OCI-LY7 (cell line): ENCODE data around the gene OPN1SW. TPM values are rescaled to one million over a fixed set of nuclear protein-coding genes. Genes with fewer than 3 reads are reported as not detected.
A peak's percentile ranks its signal among the peaks of the same experiment; 100 is the strongest.

Source experiments
- BruUV-seq: library from RNA; stranded (reverse); fragments of 400-500 nt; replicated peaks from 2 replicates; lab custom pipeline; 2021; lab: Mats Ljungman, UMichigan
- CTCF ChIA-PET: fragments of 300-600 bp; sonication (Branson Sonifier 250); formaldehyde crosslinking; loops from one replicate; lab custom pipeline; 2022; ENCODE audit warnings: antibody characterized with exemption; ENCODE audit not compliant: unreplicated experiment; lab: Charles Lee
- POLR2A ChIA-PET: fragments of 300-600 bp; sonication (Branson Sonifier 250); formaldehyde crosslinking; loops from one replicate; lab custom pipeline; 2022; ENCODE audit warnings: antibody characterized with exemption; lab: Charles Lee
- DNase-seq: peaks from one replicate; pipeline ENCODE4 v3.0.0-alpha.2; 2015; ENCODE audit warnings: low spot score
- H2AFZ ChIP-seq: fragments of 200-600 bp; sonication (generic), shearing (Covaris generic); 2 replicates; pipeline ENCODE4 v1.6.1; 2014; ENCODE audit warnings: mild to moderate bottlenecking, antibody characterized with exemption, low read length, moderate library complexity
- H3K27ac ChIP-seq: fragments of 200-600 bp; sonication (generic); 2 replicates; pipeline ENCODE4 v1.5.1; 2014; ENCODE audit warnings: mixed run types, low read depth, mild to moderate bottlenecking, moderate library complexity, low read length, inconsistent platforms; ENCODE audit not compliant: poor library complexity, severe bottlenecking
- H3K36me3 ChIP-seq: fragments of 200-600 bp; sonication (generic); 2 replicates; pipeline ENCODE4 v1.6.1; 2014; ENCODE audit warnings: mild to moderate bottlenecking, antibody characterized with exemption, low read length, moderate library complexity, mixed read lengths; ENCODE audit not compliant: insufficient read depth
- H3K4me1 ChIP-seq: fragments of 200-600 bp; sonication (generic); 2 replicates; pipeline ENCODE4 v1.5.1; 2014; ENCODE audit warnings: mild to moderate bottlenecking, low read length; ENCODE audit not compliant: insufficient read depth, poor library complexity, severe bottlenecking
- H3K4me2 ChIP-seq: fragments of 200-600 bp; sonication (generic); 2 replicates; pipeline ENCODE4 v1.6.1; 2014; ENCODE audit warnings: mild to moderate bottlenecking, low read length
- H3K4me3 ChIP-seq: fragments of 200-600 bp; sonication (generic); 2 replicates; pipeline ENCODE4 v1.5.1; 2014; ENCODE audit warnings: mild to moderate bottlenecking, low read depth, low read length; ENCODE audit not compliant: poor library complexity, severe bottlenecking
- H3K79me2 ChIP-seq: fragments of 200-600 bp; sonication (generic); 2 replicates; pipeline ENCODE4 v1.6.1; 2016; ENCODE audit warnings: low read depth, mild to moderate bottlenecking, low read length, moderate library complexity, mixed read lengths; ENCODE audit not compliant: insufficient read depth
- H3K9me2 ChIP-seq: fragments of 200-600 bp; sonication (generic); 2 replicates; pipeline ENCODE4 v1.6.1; 2016; ENCODE audit warnings: mild to moderate bottlenecking, low read length, mixed read lengths; ENCODE audit not compliant: insufficient read depth
- H3K9me3 ChIP-seq: fragments of 200-600 bp; sonication (generic); 2 replicates; pipeline ENCODE4 v1.6.1; 2014; ENCODE audit warnings: mild to moderate bottlenecking, mixed run types, low read length, mixed read lengths
- H4K20me1 ChIP-seq: fragments of 200-600 bp; sonication (generic); 2 replicates; pipeline ENCODE4 v1.6.1; 2014; ENCODE audit warnings: mild to moderate bottlenecking, antibody characterized with exemption, low read length, moderate library complexity, mixed read lengths; ENCODE audit not compliant: insufficient read depth
- EZH2phosphoT487 ChIP-seq: fragments of 200-600 bp; sonication (generic); IDR thresholded peaks from 2 replicates; pipeline ENCODE4 v1.6.1; 2018; ENCODE audit warnings: low read depth, borderline replicate concordance, mild to moderate bottlenecking, mixed run types, antibody characterized with exemption, low read length, moderate library complexity, mixed read lengths
- intact Hi-C: fragments of 100-400 bp; cut with micrococcal nuclease; formaldehyde crosslinking; loops from one replicate; pipeline ENCODE4 v1.10.0; 2022; ENCODE audit not compliant: unreplicated experiment
- total RNA-seq, 2 experiments: library from RNA; depleted of rRNA in 1 of 2; stranded (reverse); fragments of >200 nt in 1 of 2; shearing (Covaris generic) in 1 of 2; gene quantifications; 2 replicates each; pipeline ENCODE4 v1.2.3, GENCODE V29; 2014 to 2022
- TF ChIP-seq, protein P1 (sequence below): fragments of 200-600 bp; sonication (generic); conservative IDR thresholded peaks from 2 replicates; pipeline ENCODE4 v1.5.1; 2014; ENCODE audit warnings: mild to moderate bottlenecking, antibody characterized with exemption, low read length, moderate library complexity, mixed read lengths

OPN1SW gene
- total RNA-seq, 2 experiments from 2014 or later, result not detected

DNA sequence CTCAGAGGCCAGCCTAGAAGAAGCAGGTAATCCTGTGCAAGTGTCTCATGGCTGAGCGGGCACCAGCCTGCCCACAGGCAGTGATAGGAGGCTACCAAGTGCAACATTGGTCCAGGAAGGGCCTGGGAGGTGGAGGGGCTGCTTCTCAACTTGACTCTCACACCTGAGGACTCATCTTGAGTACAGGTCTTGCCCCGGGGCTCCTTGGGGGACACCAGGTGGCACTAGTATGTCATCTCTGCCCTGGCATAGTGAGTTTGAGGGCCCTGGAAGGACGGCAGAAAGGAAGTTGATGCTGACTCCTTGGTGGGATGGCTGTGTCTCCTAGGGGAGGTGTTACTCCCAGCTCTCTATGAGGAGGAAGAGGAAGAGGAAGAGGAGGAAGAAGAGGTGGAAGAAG, 18.4 kb upstream of the OPN1SW start:
- DNase-seq, result peak; percentile 49
- H4K20me1 ChIP-seq, result no peaks in the 10 kb centered on the region
- H2AFZ ChIP-seq, result no peak overlapping the region
- H3K9me2 ChIP-seq, result no peaks in the 10 kb centered on the region
- no peak overlapping the region for H3K4me3 ChIP-seq
- H3K79me2 ChIP-seq, result no peaks in the 10 kb centered on the region
- ChIA-PET CTCF (no interaction called here), POLR2A (no interaction called here)
- no peak overlapping the region for H3K27ac ChIP-seq
- no peaks in the 10 kb centered on the region for H3K36me3 ChIP-seq
- intact Hi-C loops, result loop anchor here (5.0 kb wide), 2 partner anchors 88 to 298 kb away; no protein-coding TSS in a partner anchor
- no peaks in the 10 kb centered on the region for H3K9me3 ChIP-seq
- H3K4me2 ChIP-seq, result no peak overlapping the region
- TF ChIP-seq, protein P1, sequence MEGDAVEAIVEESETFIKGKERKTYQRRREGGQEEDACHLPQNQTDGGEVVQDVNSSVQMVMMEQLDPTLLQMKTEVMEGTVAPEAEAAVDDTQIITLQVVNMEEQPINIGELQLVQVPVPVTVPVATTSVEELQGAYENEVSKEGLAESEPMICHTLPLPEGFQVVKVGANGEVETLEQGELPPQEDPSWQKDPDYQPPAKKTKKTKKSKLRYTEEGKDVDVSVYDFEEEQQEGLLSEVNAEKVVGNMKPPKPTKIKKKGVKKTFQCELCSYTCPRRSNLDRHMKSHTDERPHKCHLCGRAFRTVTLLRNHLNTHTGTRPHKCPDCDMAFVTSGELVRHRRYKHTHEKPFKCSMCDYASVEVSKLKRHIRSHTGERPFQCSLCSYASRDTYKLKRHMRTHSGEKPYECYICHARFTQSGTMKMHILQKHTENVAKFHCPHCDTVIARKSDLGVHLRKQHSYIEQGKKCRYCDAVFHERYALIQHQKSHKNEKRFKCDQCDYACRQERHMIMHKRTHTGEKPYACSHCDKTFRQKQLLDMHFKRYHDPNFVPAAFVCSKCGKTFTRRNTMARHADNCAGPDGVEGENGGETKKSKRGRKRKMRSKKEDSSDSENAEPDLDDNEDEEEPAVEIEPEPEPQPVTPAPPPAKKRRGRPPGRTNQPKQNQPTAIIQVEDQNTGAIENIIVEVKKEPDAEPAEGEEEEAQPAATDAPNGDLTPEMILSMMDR, result peak; percentile 68
- TF ChIP-seq EZH2phosphoT487, result no peak
- H3K4me1 ChIP-seq, result peaks cover 16% of the 10 kb centered on the region
- no TSS peak for BruUV-seq

- CTCF ChIA-PET, result no interaction called here
- intact Hi-C loops, result loop anchor here (5.0 kb wide), 2 partner anchors 89 to 299 kb away; no protein-coding TSS in a partner anchor
Observed at GRCh38 chr7:128793181-128793547, 17.6 kb upstream of the OPN1SW start.

More at GRCh38 chr7:128793181-128793547, 17.6 kb upstream of the OPN1SW start:
- H3K9me3 ChIP-seq, result no peaks in the 10 kb centered on the region
- no peaks in the 10 kb centered on the region for H3K9me2 ChIP-seq
- peaks cover 16% of the 10 kb centered on the region for H3K4me1 ChIP-seq
- no TSS peak for BruUV-seq
- no peak overlapping the region for H2AFZ ChIP-seq
- no peaks in the 10 kb centered on the region for H4K20me1 ChIP-seq
- no peak overlapping the region for H3K4me3 ChIP-seq
- no peaks in the 10 kb centered on the region for H3K79me2 ChIP-seq
- DNase-seq, result no peak
- POLR2A ChIA-PET, result no interaction called here
- no peak overlapping the region for H3K4me2 ChIP-seq
- H3K36me3 ChIP-seq, result no peaks in the 10 kb centered on the region
- no peak overlapping the region for H3K27ac ChIP-seq
- TF ChIP-seq EZH2phosphoT487, result no peak
- TF ChIP-seq, protein P1, result no peak
